ENCODE results near the gene ULK4.

- TF ChIP-seq SUZ12 (IDR thresholded peaks at IDR 0.05) (no peak), FOXA1 (IDR thresholded peaks at IDR 0.05) (no peak), TARDBP (IDR thresholded peaks at IDR 0.05) (no peak), BHLHE40 (IDR thresholded peaks at IDR 0.05; ENCODE audit: borderline replicate concordance) (no peak), ARNT (IDR thresholded peaks at IDR 0.05) (no peak), ELF4 (IDR thresholded peaks at IDR 0.05) (no peak), FOXM1 (IDR thresholded peaks at IDR 0.05; ENCODE audit: borderline replicate concordance) (no peak), ZNF384 (IDR thresholded peaks at IDR 0.05) (no peak), SP1 (IDR thresholded peaks at IDR 0.05) (no peak), L3MBTL2 (conservative IDR thresholded peaks at IDR 0.05) (no peak)
Measured at GRCh38 chr3:41578798-41579197, 383.1 kb downstream of the ULK4 start.
